ENCODE measurements around the gene NUDT16L1.

NUDT16L1 gene

DNA sequence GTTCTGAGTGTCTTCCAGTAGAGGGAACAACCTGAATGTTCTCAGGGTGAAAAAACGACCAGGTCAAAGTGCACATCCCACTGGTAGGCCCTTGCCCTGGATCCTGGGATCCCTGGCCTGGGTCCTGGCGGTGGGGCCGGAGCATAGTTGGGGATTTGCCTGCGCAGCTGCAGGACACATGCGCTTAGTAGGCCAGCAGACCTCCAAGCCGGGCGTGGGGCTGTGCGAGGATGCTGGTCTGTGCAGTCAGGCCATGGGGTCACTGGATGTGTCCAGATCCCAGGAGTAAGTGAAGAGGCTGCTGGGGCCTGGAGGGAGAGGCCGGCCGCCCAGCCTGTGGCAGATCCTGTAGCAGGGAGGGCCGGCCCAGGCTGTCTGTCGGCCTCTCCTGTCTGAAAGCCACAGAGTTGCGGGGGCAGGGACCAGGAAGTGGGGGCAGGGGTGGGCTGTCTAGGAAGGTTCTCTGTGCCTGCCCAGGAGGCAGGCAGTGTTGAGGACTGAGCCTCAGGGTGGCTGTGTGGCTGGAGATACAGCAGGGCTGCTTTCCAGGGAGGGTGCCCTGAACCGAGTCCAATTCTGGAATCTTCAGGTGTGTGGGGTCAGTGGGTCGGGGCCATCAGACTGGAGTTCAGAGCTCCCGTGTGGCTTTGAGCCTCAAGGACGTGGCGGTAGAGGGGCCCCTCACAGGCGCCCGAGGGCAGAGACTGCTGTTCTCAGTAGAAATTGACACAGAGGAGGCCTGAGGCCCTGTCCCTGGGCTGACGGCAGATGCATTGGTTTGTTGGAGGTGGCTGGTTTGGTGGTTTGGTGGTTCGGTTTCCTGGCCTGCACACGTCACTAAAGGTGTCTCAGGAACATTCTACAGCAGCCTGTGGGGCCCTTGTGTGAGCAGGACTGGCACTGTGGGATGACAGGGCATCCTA is 17.2 kb upstream of the NUDT16L1 start:
- no peak for DNase-seq (ENCODE audit: low spot score)
- TF ChIP-seq, protein P1, sequence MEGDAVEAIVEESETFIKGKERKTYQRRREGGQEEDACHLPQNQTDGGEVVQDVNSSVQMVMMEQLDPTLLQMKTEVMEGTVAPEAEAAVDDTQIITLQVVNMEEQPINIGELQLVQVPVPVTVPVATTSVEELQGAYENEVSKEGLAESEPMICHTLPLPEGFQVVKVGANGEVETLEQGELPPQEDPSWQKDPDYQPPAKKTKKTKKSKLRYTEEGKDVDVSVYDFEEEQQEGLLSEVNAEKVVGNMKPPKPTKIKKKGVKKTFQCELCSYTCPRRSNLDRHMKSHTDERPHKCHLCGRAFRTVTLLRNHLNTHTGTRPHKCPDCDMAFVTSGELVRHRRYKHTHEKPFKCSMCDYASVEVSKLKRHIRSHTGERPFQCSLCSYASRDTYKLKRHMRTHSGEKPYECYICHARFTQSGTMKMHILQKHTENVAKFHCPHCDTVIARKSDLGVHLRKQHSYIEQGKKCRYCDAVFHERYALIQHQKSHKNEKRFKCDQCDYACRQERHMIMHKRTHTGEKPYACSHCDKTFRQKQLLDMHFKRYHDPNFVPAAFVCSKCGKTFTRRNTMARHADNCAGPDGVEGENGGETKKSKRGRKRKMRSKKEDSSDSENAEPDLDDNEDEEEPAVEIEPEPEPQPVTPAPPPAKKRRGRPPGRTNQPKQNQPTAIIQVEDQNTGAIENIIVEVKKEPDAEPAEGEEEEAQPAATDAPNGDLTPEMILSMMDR (IDR thresholded peaks at IDR 0.05; ENCODE audit: extremely low read depth, missing control alignments), result no peak

DNA sequence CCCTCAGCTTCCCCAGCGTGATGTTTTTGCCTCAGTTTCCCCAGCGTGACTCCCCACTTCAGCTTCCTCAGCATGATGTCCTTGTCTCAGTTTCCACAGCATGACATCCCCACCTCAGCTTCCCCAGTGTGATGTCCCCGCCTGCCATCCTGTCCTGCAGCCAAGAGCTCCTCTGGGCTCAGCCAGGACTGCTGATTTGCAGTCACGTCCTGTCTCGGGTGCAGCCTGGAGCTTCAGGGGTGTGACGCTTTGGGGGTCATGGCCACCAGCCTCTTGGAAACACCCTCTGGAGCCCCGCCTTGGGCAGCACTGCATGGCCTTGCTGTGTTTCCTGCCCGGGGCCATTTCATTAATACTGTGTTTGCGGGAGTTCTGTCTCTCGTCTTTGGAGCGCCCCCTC is 16.5 kb upstream of the NUDT16L1 start:
- TF ChIP-seq, protein P1 (IDR thresholded peaks at IDR 0.05; ENCODE audit: extremely low read depth, missing control alignments), result no peak
- no peak for DNase-seq (ENCODE audit: low spot score)

DNA sequence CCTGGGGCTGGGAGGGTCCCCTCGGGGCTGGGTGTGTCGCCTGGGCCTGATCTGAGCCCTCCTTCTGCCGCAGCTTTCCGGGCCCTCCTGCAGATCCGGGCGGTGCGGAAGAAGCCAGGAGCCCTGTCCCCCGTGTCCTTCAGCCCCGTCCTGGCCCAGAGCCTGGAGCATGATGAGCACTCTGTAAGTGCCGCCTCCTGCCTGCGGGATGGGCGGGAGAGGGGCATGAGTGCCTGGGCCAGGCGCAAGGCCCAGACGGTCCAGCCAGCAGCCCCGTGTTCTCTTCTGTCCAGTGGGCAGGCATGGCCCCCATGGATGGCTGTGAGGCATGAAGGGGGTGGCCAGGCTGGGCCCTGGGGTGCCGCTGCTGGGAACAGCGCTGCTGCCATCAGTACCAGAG is 16.0 kb upstream of the NUDT16L1 start:
- no peak for DNase-seq (ENCODE audit: low spot score)
- TF ChIP-seq, protein P1 (IDR thresholded peaks at IDR 0.05; ENCODE audit: extremely low read depth, missing control alignments), result no peak

DNA sequence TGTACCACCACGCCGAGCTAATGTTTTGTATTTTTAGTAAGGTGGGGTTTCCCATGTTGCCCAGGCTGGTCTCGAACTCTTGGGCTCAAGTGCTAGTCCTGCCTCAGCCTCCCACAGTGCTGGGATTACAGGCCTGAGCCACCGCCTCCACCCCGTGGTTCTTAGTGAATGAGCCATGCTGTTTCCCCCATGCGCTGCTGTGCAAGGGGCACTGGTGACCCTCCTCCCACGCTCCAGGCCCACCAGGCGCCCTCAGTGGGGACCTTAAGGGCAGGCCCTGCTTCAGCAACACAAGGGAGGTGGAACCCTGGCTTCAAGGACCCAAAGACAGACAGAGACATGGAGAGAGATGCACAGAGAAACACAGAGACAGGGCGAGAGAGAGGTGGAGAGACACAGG is 15.4 kb upstream of the NUDT16L1 start:
- DNase-seq (ENCODE audit: low spot score), result no peak
- TF ChIP-seq, protein P1 (IDR thresholded peaks at IDR 0.05; ENCODE audit: extremely low read depth, missing control alignments), result no peak

DNA sequence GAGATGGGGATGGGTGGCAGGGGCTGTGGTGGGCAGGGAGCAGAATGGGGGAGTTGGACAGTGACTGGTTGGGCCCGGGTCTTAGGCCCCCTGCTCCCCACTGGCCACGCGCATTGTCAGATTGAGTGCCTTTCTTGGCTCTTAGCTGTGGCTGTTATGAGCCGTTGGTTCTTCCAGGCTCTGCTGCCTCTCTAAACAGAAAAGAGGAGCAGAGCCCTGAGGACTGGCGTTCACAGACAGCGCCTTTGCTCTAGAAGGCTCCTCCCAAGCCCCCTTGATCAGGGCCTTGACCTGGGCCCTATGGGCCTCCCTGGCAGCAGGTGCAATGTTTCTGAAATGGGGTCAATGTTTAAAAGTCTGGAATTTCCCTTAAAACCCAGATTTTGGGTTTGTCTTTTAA is 14.8 kb upstream of the NUDT16L1 start:
- DNase-seq (ENCODE audit: low spot score), result no peak
- TF ChIP-seq, protein P1 (IDR thresholded peaks at IDR 0.05; ENCODE audit: extremely low read depth, missing control alignments), result no peak

DNA sequence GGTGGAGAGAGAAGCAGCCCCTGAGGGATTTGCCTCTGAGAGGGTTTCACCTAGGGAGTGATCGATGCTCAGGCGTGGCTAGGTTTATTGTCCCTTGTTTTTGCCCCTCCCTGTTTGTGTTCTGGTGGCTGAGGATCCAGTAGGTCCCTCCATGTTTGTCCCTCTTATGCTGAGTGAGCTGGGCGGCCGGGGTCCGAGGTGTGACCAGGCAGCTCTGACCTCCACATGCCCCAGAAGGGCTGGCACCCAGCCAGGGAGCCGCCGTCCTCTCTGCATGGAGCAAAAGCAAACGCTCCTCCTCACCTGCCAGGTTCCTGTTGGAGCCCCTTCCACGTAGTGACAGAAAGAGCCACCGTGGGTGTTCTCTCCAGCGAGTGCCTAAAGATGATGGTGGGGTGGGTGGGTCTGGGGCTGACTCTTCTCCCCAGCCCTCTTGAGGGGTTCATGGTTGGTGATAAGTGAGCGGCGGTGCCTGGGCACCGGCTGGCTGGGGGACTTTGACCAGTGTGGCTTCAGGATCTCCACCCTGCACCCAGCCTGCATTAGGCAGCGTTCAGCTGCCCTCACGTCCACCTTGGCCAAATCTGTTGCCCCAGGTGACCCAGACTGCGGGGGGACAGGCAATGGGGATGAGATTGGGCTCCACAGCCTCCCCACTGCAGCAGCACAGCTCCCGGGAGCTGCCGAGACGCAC is 14.1 kb upstream of the NUDT16L1 start:
- no peak for DNase-seq (ENCODE audit: low spot score)
- TF ChIP-seq, protein P1 (IDR thresholded peaks at IDR 0.05; ENCODE audit: extremely low read depth, missing control alignments), result no peak

Measured in GM20000 (cell line).